Measurements from ENCODE around the gene IL17RD.

IL17RD gene

DNA sequence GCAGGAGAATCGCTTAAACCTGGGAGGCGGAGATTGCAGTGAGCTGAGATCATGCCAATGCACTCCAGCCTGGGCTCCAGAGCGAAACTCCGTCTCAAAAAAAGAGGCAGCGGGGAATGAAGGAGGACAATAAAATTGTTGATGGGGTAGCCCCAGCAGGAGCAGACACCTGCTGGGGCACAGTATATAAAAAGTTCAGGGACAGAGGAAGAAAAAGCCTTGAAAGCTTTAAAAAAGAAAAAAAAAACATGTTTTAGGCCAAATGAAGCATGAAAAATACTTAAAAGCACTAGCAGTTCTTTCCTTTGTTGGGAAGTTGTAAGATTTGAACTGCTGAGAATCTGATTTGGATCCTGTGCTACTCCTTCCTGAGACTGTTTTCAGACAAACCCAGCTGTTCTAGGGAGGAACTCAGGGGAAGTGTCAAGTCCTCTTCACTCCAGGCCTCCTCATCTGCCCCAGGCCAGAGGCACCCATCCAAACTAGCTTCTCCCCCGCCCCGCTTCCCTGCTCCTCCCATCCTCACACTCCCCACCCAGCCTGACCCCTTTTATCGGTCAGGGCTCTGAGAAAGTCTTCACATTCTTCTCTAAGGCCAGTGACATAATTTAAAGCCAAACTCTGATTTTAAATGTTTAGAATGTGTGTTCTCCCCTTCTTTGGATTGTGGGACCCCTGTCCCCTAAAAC, 4.9 kb downstream of the IL17RD start:
- intact Hi-C loops (cut with DNase I): no loop called here
- DNase-seq: no peak

DNA sequence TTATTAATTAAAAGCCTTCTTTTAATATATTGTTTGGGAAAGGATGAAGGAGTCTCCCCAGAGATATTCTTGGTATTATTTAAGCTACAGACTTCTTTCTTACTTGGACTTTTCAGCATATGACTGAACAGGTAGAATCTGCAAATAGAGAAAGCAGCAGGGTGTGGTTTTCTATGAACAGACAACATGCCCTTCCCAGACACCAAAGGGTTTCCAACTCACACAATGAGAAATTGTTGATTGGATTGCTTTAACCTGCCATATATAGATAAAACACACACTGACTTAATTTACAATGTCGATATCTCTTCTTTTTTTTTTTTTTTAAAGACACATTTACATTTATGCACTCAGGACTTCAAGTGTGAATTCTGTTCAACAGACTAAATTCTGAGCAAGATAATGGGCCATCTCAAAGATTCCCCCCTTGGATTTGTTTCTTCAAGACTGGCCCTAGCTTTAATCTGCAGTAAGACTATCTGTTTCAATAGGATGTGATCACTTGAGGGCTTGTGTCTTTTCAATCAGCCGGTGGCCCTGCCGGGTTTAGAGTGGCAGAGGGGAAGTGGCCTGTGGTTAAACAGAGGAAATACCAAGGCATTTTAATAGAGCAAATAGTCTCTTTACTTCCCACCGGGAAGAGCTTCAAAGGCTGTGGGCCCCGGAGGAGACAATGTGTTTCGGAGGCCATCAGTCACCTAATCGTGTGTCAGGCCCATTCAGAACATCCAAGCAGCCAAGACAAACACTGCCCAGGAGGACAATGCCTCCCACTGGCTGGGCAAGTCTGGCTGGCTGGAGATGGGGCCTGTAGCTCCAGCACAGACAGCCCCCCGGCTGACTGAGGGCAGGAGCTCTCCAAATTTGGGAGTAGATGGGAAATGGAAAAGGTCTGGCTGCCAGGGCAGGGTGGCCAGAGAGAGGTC, 6.1 kb downstream of the IL17RD start:
- intact Hi-C loops (cut with DNase I): loop anchor here (10.0 kb wide), 1 partner anchor 164 kb away; no protein-coding TSS in a partner anchor
- no peak for DNase-seq

DNA sequence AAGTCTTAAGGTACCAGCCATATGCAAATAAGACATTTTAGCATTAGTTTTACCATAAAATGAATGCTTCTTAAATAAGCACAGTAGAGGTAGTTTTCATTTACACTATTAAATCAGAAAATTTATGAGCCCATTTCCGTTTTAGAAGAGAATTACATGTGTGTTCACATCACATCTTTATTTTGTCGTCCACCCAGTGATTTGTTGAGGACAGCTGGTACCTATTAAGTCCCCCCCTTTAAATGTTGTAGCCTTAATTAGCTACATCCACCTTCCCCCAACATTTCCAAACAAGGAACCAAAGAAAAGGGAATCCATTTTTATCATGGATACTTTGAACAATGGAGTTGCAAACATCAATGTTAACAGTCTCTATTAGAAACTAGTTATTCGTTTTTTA, 6.8 kb downstream of the IL17RD start:
- intact Hi-C loops (cut with DNase I): loop anchor here (10.0 kb wide), 1 partner anchor 164 kb away; no protein-coding TSS in a partner anchor
- no peak for DNase-seq

DNA sequence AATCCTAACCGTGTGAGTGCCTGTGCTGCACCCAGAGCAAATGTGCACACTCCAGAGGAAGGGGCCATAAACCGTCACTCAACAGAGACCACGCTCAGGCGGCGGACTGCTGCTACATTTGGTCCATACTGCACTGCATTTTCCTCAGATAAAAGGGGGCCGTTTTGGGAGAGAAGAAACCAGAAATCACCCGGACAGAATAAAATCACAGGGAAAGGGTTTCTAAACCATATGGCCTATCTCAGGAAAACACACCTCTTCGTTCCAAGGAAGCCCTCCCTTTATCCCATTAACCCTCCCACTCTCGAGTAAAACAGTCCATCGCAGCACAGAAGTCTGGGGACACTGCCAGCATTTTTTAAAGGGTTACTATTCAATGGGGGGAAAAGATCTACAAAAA, 7.6 kb downstream of the IL17RD start:
- intact Hi-C loops (cut with DNase I): loop anchor here (10.0 kb wide), 1 partner anchor 163 kb away; no protein-coding TSS in a partner anchor
- no peak for DNase-seq

DNA sequence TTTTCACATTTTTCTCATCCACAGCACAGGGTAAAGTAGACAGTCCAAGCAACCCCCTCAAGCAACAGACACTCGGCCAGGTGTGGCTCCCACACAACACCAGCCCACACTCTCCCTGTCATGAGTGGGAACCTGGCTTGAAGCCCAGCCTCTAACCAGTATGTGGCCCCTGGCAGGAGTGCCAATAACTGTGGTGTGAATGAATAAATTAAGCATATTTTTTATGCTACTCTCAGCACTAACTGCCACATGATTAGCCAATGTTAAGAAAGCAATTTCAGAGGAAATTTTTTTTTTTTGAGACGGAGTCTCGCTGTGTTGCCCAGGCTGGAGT, 9.9 kb downstream of the IL17RD start:
- intact Hi-C loops (cut with DNase I): loop anchor here (10.0 kb wide), 1 partner anchor 160 kb away; no protein-coding TSS in a partner anchor

DNA sequence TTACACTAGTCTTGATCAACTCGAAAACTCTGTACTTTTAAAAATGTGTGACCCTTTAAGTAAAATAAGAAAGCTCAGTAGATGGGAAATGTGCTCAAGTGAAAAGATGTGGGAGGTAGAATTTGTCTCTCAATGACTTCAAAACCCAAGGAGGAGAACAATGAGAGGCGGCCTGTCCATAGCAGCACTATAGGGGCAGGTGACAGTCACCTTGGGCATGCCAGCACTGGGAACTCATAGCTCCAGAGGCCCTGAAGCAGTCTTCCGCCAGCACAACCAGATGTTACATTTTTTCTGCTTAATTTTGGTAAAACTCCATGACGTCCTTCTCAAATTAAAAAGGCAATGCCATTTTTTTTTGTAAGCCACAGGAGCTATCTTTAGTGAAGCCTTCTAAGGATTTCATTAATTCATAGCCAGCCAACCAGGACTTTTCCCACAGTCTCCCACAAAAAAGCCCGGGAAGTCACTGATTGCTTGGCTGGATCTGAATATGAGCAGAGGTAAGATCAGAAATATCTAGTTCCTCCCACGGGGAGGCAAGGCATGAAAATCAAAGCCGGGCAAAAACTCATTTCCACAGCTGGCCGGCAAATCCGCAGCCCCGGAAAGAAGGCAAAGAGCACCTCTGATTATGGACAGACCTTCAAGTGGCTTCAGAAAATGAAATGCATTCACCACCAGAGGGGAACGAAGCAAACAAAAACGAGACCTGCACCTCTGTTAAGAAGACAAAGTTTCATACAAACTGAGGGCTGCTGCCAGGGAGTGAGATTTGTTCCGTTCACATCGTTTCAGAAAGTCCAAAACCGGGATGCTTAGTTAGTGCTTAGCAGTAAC, 10.5 kb downstream of the IL17RD start:
- DNase-seq: no peak
- intact Hi-C loops (cut with DNase I): loop anchor here (10.0 kb wide), 1 partner anchor 160 kb away; no protein-coding TSS in a partner anchor

More for the DNA sequence above, 9.9 kb downstream of the IL17RD start:
- DNase-seq: peak in 3 of 10 donors; percentile 32 to 88 (median 82)

DNA sequence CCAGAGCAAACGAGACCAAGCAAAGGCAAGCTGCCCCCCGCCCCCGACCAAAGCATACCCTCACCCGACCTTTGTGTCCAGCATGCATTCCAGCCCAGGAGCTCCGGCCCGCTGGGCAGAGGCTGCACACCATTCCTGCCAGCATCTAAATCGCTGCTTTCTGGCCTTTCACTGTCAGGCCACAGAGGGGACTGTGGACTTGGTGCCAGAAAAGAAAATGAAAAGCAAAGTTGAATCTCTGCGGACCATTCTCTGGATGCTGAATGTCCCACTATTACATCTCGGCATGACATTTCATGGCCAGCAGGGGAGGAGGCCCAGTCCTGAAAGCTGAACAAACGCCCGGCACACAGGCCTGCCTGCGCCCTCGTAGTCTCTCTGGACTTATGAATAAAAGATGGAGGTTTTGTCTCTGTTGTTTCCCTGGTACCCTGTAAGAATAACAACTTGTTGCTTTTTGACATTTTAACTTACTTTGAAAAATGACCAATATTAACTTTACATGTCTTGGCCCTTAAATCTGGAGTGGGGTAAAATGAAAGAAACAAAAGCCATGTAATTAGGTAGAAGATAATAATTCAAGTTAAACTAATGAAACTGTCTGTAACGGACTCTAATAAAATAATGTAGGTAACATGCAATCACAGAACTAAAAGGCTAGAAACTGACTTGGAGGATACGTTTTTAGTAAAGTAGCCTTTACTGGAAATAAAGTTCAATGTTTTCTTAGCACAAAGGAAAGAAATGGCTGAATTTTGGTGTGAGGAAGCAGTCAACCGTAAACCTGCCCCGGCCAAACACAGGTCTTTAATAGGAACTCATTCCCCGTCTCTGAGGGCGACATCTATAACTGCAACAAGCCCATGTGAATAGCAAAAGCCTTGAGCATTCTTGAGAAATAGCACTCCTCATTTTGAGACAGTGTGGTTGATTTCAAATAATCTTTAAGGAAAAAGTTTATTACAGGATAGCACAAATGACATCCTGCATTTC, 12.7 kb downstream of the IL17RD start:
- peak in 3 of 10 donors; percentile 23 to 35 (median 32) for DNase-seq
- intact Hi-C loops (cut with DNase I): loop anchor here (10.0 kb wide), 1 partner anchor 158 kb away; no protein-coding TSS in a partner anchor

DNA sequence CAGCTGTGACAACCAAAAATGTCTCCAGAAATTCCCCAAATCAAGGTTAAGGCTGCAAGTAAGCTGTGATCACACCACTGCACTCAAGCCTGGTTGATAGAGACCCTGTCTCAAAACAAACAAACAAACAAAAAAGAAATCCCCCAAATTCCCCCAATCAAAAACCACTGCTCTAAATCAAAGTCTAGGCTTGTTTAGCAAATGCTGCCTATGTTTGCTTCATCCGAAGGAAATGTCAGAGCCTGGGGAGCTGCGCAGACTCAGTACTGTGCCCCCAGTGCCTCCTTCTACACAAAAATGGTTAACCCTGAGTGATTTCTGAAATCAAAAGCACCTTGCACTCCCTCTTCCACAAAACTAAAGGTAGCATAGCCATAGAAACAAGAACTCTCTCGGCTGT, 13.4 kb downstream of the IL17RD start:
- no peak for DNase-seq
- intact Hi-C loops (cut with DNase I): loop anchor here (10.0 kb wide), 1 partner anchor 157 kb away; no protein-coding TSS in a partner anchor

DNA sequence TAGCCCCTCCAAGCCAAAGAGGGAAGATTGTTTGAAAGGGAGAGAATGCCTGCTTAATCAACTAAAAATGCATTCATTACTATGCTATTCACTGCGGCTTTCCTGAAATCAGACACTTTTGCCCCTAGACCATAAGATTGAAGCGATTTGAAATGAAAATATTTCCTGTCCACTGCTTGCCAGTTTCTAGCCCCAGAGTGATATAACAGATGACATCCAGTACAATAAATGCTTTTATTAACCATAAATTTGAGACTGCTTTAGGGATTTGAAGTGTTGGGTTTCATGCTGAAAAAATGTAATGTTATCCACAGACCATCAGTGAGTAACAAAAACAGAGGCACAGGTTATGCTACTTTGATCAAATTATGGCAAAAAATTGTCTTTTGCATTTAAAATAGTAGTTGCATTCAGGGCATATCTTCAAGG, 14.1 kb downstream of the IL17RD start:
- no peak for DNase-seq
- intact Hi-C loops (cut with DNase I): loop anchor here (10.0 kb wide), 1 partner anchor 156 kb away; no protein-coding TSS in a partner anchor

DNA sequence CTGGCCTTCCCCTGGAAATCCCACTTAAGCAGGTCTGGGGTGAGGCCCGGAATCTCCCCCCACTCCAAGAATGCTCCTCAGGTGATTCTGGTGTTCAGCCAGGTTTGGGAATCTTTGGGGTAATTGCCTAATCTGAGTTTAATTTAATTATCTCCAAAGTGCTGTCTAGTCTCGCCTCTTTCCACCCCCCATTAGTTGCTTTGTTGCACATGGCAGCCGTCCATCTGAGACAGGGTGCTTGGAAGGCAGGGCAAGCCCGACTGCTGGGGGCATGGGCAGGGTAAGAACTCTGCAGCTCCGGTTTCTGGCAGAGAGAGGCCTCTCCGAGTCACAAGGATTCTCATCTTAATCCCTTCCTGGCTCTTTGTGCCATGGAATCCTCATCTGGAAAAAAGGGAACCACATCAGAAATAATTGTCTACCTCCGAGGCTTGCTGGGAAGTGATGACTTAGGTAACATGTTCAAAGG, 15.0 kb downstream of the IL17RD start:
- intact Hi-C loops (cut with DNase I): loop anchor here (10.0 kb wide), 1 partner anchor 155 kb away; no protein-coding TSS in a partner anchor

DNA sequence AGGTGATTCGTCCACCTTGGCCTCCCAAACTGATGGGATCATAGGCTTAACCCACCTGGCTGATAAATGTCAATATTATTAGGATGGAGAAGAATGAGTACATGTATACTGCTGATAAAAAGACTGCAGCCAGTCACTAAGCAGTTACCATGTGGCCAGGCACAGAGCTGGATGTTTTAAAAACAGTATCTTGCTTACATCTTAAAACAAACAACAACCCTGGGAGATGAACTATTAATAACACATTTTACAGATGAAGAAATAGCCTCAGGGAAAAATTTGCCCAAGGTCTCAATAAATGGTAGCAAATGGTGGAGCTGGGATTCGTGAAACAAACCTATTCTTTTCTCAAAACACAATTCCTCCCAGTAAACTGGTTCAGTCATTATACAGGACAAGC, 18.1 kb downstream of the IL17RD start:
- intact Hi-C loops (cut with DNase I): no loop called here
- no peak for DNase-seq

More for the DNA sequence above, 15.0 kb downstream of the IL17RD start:
- DNase-seq: no peak

DNA sequence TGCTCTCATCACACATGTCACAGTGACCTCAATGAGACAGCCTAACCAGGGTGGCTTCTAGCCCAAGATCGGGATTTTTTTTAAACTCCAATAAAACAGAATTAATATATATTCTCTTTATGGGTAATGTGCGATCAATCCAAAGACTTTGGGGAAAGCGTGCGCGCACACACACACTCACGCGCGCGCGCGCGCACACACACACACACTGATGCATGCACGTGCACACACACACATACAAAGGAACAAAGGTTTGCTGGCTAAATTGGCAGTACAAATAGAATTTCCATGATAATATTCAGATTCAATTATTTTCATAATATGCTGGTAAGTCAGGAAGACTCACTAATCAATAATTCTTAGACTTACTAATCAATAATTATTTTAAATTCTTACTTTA, 19.3 kb downstream of the IL17RD start:
- DNase-seq: no peak
- intact Hi-C loops (cut with DNase I): no loop called here

DNA sequence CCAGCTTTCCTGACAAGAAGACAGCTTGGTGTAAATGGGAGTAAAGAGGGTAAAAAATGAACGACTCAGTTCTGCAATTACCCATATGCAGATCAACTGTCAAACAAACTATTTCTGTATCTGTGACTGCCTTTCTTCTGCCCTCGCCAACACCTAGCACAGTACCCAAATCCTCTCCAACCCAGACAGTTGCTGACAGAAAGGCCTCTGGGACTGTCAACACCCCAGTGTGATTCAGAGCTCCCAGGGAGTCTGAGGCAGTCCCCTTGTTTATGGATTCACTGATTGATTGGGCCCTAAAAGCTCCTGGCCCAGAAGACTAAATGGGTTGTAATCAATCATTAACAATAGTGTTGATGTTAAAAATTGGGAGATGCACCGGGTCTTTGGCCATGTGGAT, 20.2 kb downstream of the IL17RD start:
- no peak for DNase-seq
- intact Hi-C loops (cut with DNase I): no loop called here

DNA sequence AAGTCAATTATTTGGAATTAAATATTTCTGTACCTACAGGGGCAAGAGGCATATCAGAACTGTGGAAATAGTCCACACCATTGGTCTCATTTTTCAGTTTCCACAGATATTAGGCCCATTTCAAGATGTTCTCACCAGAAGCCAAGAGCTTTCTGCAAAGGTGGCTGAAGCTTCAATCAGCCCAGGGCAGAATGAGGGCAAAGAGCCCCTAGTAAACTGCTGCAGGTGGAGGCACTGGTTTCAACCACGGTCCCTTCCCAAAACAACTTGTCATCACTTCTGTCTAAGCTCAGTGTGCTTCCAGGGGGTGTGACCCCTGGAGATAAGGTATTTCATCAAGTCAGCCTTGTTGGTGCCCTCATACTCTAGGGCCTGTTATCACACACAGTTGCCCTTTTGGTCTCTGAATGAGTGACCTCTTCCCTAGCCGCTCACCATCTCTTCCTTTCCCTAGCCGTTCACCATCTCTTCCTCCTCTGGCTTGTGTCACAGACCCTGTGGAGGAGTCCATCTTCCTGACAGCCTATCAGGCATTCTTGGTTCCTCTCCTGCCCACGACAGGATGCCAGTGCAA, 21.2 kb downstream of the IL17RD start:
- intact Hi-C loops (cut with DNase I): no loop called here
- DNase-seq: no peak

DNA sequence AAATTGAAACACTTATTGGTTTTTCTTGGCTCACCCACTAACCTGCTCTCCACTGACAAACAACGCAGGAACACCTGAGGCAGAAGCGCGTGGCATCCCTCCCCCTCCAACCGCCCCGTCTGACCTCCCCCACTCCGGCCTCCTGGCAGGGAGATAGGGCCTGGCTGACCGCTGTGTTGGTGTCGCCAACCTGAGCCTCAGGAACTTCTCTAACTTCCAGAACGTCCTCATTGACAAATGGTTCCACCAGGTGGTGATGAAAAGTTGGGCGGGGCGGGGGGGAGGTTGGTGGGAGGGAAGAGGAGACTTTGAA, 22.8 kb downstream of the IL17RD start:
- intact Hi-C loops (cut with DNase I): no loop called here

DNA sequence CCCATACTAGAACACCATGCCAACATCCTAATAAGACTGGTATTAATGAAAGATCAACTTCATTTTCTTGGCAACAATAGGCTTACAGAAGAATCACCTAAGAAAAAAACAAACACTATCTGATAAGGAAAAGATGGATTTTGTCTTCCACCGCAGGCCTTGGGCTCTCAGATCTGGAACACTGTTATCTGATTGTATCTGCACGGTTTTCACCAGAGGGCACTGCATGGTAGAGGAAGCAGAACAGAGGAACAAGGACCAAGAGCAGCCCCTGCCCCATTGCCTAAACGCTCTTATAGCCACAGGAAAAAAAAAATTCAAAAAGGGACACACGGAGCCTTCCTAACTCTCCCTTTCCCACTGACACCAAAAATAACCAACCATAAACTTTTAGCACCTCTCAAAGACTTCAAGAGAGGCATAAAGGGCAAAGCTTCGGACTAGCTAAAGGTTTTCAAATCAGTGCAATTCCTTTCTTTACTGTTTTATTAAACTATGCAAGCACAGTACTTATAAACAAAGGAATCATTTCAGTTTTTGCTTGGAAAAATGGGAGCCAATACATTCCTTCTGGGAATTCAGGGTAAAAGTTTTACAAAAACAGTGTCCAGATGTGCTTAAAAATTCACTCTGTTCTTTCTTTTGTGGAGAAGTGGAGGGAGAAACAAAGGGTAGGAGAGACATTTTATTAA, 23.3 kb downstream of the IL17RD start:
- DNase-seq: no peak
- intact Hi-C loops (cut with DNase I): no loop called here

More for the DNA sequence above, 22.8 kb downstream of the IL17RD start:
- DNase-seq: no peak

DNA sequence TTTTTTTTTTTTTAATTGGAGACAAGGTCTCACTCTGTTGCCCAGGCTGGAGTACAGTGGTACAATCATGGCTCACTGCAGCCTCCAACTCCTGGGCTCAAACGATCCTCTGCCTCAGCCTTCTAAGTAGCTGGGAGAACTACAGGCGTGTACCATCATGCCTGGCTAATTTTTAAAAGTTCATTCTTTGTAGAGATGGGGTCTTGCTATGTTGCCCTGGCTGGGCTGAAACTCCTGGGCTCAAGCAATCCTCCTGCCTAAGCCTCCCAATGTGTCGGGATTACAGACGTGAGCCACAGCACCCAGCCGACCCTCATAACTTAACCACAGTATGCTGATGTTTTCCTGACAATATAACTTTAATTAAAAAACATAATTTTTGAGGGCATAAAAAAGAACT, 24.3 kb downstream of the IL17RD start:
- intact Hi-C loops (cut with DNase I): no loop called here
- DNase-seq: no peak
